Activated T-cell treated with anti-CD3 and anti-CD28 coated beads, Interleukin-2, amount 50 U/mL, for 1 hour (primary cell): ENCODE results near the gene ALKBH5.
"Not testable (repeated sequence)": the region's sequence is repeated elsewhere in the genome, so short reads cannot be mapped to it uniquely, and the experiment has no call there.

Source experiments
- DNase-seq: peaks from one replicate; pipeline ENCODE4 v3.0.0-alpha.2; 2020

ALKBH5 gene

DNA sequence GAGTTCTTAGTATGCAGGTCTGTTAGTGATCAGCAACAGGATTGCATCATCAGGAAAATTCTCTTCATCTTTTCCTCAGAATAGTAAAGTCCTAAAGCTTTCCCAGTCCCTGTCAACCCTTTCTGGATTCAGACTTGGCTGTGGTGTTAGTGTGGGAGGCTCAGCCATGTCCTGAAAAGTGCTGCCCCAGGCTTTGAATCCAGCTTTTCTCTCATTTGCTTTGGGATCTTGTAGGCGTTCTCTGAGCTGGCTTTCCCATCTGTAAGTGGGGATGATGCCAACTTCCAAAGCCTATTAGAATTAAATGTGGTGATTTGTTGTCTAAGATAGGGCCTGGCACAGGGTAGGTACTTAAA is 3.0 kb downstream of the ALKBH5 start:
- no peak for DNase-seq

DNA sequence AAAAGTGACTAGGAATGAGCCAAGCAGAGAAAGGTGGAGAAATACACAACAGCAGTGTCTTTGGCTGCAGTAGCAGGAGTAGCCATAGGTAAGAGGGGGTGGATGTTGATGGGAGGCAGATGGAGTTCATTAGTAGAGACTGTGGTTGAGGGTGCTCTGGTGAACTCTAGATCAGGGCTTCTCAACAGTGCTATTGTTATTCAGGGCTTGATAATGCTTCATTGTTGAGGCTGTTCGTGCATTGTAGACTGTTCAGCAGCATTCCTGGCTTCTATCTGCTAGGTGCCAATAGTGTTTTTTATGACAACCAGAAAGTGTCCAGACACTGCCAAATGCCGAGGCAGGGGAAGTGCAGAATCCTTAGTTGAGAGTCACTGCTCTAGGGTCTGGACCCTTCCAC is 3.6 kb downstream of the ALKBH5 start:
- no peak for DNase-seq

DNA sequence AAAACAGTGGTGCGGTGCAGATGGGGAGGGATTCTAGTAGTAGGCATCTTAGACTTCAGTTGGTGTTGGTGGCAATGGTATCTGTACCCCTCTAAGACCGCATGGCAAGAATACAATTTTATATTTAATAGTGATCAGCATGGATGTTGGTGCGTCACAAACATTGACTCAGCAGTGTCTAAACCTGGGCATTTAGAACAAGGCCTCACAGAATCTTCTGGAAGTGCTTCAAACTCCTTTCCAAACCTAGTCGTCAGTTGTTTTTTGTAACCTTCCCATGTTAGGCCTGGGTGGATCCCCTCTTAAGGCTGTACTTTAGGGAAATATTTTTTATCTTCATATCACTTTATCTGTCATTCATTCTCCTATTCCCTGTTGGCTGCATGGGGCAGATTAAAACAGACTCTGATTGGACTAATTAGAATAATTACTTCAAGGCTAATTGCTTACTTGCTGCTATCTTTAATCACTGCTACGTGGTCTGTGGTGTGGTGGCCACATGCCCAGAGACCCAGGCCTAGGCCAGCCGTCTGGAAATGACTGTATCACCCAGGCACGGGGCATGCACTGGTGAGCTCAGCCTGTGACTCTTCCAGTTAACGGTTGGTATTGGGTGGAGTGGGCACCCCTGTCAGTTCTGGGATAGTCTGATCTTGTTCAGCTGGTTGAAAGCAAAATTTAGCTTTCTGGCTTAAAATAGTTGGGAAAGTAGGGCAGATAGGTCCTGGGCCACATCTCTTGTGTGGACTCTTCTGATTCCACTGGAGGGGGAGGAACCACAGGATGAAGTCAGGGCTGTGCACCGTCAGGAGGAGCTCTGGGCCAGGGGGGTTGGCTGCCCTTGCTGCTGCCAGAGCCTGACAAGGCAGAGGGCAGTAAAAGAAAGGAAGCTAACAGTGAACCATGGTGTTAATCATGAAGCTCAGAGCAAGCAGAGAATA is 4.5 kb downstream of the ALKBH5 start:
- DNase-seq = no peak

DNA sequence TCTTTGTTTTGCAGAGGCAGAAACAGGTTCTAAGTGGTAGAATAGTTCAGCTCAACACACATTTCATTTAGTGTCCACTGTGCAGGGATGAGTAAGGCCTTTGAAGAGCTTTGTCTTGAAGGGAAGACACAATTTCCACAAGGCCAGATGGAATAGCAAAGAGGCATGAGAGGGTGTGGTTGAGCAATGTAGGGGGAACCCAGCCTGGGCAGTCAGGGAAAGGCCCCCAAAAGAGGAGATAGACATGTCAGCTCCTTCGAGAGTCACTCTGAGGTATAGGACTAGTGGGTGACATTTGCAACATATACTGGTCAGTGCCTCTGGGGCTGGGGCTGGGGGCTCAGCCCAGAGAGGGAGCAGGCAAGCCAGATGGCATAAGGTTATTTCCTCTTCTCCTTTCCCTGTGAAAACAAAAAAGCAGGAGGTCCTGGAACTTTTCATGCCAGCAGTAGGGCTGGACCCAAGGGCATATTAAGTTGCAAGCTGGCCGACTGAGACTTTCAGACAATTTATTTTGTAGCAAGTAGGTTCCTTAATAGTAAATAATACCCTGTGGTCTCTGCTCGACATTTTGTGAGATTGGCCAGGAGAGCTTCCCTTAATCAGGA is 7.1 kb downstream of the ALKBH5 start:
- no peak for DNase-seq

DNA sequence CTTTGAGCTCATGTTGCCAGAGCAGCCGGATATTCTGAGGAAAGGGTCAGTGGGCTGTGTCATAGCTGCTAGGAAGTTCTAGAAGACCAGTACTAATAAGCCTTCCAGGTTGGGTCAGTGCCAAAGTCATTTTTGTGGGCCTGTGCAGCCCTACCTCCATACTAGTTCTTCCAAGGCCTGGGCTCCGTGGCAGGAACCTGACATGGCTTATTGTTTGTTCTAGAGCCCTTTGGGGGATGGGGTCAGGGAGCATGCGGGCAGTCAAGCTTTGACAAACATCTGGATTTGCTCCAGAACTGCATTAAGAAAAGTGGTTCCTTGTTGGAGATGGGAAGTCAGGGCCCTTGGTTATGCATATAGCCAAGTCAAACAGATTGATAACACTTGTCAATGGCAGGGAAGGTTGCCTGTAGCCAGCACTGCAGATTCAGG is 7.6 kb downstream of the ALKBH5 start:
- no peak for DNase-seq

DNA sequence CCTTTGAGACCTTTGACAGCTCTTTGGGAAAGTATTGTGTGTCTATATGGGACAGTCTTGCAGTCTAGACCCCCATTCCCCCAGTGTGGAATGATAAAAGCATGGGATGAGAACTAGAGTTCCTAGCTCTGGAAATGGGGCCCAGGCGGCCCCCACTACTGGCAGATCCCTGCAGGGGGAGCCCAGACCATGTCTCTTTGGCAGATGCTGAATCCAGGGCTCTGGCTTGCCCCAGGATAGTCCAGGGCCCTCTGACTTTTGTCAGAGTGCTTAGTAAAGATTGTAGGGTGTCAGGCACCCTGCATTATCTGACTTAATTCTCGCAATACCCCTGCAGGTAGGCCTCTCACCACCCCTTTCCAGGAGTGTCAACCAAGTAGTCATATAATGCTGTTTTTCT is 8.3 kb downstream of the ALKBH5 start:
- DNase-seq = no peak

DNA sequence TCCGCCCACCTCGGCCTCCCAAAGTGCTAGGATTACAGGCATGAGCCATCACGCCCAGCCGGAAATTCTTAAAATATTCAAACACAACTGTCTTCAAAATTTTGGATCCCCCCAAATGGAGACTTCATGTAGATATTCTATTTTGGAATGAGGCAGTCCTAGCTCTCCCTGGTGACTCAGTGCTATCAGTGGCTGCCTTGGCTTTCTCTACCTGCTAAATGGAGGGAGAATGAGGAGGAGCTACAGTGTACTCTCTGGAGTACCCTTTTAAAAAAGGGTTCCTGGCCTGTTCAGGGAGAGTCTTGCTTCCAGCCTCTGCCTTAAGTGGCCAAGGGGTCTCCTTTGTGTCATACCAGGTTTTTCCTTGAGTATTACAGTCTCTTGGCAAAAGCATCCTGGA is 10.8 kb downstream of the ALKBH5 start:
- no peak for DNase-seq

DNA sequence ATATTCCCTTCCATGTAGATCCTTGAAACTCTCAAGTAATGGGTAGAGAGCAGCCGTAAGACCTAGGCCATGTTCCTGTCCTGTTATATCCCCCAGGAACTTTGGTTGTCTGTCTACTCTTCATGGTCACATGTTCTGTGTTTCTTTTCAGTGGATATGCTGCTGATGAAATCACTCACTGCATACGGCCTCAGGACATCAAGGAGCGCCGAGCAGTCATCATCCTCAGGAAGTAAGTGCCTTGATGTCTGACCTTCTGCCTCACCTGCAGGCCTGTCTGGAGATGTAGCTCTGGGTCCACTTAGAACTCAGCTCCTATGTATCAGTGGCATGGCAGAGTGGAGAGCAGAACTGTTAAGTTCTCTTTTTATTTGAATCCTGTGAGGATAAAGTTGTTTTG is 11.2 kb downstream of the ALKBH5 start:
- no peak for DNase-seq

DNA sequence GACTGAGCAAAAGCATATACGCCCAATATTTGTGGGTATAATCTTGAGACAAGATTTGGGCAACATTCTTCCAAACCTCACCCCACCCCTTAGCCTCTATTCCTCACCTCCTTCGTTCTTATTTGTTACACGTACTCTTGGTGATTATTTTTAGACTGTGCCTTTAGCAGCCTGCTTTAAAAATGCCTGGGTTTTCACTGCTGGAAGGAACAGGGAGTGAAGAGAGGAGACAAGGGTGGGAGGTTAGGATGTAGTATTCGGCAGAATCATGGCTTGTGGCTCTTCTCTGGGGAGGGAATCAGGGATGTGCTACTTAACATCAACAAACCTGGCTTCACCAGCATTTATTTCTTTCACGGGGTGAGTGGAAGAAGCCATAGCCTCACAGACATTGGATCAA is 11.6 kb downstream of the ALKBH5 start:
- DNase-seq = no peak

DNA sequence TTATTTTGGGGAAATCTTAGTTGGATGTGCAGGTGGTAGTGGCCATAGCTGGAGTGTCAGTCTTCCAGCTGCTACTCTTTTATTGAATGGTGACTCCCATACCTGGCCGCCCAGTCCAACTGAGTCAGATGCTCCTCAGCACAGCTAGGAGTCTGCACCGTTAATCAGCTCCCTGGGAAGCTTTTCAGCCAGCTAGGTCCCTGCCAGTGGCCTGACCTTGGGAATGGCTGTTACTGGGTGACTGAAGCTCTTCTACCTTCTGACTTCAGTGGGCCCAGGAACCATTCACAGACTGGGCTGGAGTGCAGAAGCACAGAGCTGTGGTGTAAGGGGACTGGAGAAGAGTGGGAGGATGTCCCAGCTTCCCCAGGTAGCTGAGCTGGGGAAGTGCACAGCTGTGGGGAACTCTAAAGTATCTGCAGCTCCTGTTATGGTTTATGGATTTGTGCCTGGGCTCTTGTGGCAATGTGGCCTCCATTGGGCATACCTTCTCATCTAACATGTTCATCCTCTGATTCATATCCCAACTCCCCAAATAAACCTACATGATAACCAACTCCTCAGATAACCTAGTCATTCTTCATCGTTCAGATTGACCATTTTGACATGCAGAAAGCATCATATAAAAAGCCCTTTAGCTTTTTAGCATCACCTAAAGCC is 14.0 kb downstream of the ALKBH5 start:
- no peak for DNase-seq

DNA sequence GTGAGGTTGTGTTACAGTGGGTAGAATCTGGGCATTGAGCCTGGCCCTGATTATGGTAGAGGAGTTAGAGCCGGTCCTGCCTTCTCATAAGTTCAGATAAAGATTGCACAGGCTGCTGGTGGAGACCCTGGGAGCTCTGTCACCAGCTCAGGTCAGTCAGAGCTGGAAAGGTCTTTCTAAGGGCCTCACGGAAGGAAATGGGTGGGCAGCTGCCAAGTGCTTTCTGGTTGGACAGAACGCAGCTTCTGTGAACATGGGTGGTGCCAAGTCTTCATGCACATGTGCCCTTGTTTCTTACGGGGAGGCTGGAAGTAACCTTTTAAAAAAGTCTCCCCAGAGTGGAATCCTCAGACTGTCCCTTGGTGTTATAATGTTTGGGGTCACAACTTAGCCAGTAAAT is 14.9 kb downstream of the ALKBH5 start:
- no peak for DNase-seq

DNA sequence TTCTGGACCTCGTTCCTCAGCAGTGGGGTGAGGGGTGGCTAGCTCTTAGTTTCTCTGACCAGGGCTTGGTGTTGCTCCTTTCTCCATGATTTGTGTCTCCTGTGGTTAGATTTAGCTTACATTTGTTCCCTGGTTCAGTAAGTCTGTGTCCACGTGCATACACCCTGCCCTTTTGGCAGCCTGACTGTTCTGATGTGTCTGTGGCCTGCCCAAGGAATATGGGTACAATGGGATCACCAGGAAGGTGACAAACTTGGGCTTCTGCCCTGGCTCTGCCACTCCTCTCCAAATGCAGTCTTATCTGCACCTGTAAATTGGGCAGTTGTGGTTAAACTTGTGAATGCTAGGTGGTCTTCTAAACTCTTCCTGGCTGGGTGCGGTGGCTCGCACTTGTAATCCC is 17.5 kb downstream of the ALKBH5 start:
- no peak for DNase-seq

DNA sequence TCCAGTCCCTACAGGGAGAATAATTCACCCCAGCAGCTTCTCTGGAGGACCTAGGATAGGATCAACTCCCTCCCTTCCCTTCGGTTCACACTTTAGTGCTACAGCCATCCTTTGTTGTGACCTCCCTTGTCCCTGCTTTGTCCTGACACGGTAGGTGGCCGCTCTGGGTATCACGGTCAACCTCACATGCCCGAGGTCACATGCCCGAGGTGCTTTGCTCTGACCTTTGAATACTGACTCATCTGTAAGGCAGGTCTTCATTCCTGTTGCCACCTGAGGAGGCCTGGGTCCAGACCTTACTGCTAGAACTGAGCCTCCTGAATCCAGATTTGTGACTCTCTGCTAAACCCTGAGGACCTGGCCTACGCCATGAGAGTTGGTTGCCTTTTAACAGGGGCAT is 19.7 kb downstream of the ALKBH5 start:
- DNase-seq = no peak

DNA sequence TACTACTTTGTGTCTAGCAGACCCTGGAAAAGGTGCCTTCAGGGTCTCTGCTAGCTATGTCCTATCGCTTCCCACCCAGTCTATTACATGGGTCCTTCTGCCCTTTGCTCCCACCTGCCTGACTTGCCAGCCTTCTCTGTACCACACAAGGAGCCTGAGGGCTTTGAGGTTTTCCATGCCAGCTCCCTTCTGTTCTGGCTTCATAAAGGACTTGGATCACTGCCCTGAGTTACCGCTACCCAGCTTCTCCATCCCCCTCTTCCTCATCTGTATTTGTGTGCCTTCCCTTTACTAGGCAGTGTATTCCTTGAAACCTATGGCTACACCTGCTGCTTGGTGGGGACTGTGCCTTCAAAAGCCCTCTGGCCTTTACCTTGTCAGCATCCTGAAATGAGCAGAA is 22.2 kb downstream of the ALKBH5 start:
- no peak for DNase-seq

DNA sequence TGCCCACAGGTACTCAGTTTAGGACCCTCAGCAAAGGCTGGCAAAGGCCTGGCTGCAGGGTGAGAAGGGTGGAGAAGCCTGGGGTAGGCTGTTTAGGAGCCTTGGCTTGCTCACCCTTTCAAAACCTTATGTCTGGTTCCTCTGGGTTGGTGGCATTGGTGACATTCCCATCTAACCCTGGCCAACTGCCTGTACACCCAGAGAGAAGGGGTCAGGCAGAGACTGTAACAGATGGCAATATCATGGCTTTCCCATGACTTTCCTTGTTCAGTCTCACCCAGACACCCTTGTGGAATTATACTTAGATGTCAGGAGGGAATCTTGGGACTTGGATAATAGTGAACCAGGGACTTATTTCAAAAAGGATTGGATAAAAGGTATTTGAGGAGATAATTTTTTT is 23.3 kb downstream of the ALKBH5 start:
- no peak for DNase-seq

DNA sequence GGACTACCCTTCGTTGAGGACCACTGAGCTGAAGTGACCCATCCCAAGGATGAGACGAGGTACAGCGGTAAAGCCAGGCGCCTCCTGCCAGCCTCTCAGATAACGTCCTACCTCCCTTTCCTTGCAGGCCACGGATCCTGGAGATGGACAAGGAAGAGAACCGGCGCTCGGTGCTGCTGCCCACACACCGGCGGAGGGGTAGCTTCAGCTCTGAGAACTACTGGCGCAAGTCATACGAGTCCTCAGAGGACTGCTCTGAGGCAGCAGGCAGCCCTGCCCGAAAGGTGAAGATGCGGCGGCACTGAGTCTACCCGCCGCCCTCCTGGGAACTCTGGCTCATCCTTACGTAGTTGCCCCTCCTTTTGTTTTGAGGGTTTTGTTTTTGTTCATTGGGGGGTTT is 24.5 kb downstream of the ALKBH5 start:
- DNase-seq = no peak

DNA sequence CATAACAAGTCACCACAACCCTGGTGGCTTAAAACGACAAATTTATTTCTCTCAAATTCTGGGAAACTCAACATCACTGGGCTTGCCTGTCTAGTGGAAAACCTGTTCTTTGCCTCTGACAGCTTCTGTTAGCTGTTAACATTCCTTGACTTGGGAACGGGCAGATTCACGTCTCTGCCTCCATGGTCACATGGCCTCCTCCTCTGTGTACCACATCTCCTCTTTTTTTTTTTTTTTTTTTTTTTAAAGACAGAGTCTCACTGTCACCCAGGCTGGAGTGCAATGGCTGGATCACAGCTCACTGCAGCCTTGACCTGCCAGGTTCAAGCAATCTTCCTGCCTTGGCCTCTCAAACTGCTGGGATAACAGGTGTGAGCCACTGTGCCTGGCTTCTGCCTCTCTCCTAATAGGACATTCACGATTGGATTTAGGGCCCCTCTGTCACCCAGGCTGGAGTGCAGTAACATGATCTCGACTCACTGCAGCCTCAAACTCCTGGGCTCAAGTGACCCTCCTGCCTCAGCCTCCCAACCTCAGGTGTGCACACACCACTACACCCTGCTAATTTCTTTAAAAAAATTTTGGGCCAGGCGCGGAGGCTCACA is 30.1 kb downstream of the ALKBH5 start:
- DNase-seq = no peak

DNA sequence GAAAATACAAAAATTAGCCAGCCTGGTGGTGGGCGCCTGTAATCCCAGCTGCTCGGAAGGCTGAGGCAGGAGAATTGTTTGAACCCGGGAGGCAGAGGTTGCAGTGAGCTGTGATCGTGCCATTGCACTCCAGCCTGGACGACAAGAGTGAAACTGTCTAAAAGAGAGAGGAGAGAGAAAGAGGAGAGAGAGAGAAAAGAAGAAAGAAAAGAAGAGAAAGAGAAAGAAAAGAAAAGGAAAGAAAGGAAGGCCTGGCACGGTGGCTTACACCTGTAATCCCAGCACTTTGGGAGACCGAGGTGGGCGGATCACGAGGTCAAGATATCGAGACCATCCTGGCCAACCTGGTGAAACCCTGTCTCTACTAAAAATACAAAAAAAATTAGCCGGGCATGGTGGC is 33.3 kb downstream of the ALKBH5 start:
- DNase-seq = not testable (repeated sequence)

DNA sequence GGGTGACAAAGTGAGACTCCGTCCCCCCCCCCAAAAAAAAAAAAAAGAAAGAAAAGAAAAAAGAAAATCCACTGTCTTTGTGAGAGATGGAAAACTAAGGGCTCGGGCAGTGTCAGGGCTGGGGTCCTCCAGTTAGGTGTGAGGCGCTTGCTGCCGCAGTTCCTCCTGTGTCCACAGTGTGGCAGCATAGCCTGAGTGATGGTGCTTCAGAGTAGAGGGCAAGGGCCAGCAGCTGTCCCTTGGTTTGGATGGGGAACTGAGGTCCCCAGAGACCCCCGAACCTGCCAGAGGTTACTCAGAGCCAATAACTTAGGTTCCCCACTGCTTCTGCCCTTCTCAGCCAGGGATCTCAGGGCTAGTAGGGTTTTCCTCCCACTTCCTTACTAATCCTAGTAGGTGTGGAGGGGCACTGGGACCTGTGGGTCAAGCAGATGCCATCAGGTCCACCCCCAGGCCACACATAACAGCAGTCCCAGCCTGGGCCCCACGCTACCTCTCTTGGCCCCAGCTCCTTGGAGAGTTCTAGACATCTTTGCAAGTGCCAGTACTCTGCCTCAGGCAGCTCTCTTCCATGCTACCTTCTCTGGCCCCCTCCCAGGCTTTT is 33.9 kb downstream of the ALKBH5 start:
- peak; percentile 77 for DNase-seq

DNA sequence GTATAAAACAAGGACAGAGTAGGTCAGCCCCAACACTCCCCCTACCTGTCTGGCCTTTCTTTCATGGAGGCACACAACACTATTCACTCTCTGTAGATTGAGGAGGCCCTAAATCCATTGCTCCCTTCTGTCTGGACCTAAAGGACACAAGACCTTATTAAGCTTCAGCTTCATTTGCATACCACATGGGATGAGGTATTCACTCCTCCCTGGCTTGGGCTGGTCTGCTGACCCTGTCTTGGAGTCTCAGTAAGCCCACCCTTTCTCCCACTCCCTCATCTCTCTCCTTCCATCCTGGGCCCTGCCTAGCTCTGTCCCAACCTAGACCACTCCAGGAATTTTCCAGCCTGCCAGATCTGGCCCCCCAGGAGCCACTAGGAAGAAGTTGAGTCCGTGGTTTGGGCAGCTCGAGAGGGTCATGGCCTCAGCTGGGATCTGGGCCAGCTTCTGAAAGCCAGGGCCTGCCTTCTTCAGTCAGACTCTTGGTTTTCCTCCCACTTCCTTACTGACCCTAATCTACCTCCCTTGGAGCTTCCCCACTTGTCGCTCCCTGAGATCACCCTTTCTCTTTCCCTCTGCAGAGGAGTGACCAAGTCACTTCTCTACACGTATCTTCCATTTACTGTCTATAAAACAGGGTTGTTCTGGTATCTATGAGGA is 35.3 kb downstream of the ALKBH5 start:
- DNase-seq = no peak

DNA sequence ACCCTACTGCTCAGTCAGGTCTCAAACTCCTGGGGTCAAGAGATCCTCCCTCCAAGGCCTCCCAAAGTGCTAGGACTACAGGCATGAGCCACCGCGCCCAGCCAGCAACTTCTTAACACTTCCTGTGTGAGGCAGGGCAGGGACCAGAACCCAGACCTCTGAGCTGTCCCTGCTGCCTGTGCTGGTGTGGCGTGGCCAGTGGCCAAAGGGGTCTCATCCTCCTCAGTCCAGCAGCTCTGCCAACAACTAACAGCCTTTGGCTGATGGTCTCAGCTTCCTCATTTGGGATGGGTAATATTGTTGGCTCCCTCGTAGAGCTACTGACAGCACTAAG is 40.4 kb downstream of the ALKBH5 start:
- no peak for DNase-seq

DNA sequence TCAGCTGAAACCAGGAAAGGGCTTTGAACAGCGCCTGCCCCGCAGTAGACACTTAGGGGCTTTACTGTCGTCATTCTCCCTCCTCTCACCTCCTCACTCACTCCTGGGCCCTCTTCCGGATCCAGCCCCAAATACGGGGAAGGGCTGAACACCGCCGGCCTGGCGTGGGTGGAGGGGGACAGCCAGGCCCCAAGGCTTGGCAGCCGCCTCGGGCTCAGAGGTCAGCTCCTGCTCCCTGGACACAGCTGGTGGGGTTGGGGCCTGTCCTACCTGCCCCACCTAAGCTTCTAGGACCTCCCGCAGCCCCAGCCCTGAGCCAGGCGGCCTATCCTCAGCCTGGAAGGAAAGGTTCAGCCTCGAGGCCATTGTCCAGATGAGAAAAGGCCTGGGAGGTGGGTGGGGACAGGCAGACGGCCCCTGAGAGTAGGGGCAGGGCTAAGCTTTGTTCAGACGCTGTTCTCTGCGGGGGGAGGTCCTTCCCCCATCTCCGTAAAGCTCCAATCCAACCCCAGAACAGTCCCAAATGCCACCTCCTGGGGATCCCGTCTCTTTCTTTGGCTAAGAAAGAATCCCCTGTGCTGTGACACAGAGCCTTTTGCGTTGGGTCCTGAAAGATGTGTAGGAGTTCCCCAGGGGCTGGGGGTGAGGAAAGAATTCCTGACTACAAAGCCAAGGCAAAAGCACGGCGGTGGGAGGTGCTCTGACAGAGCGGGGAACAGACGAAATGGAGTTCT is 40.9 kb downstream of the ALKBH5 start:
- no peak for DNase-seq
